OCI-LY1 (cell line): ENCODE measurements around the gene PREX1.

ENCODE experiments used
- H2AFZ ChIP-seq: fragments of 200-600 bp; sonication (generic), shearing (Covaris generic); 2 replicates; pipeline ENCODE4 v1.6.0; 2014; ENCODE audit warnings: antibody characterized with exemption, mild to moderate bottlenecking, low read length
- H3F3A ChIP-seq: fragments of 200-600 bp; sonication (generic), shearing (Covaris generic); 2 replicates; pipeline ENCODE4 v1.6.0; 2014; ENCODE audit warnings: mild to moderate bottlenecking, antibody characterized with exemption, low read length, moderate library complexity; ENCODE audit not compliant: insufficient read depth
- H3K27ac ChIP-seq: fragments of 200-600 bp; sonication (generic); 2 replicates; pipeline ENCODE4 v1.5.1; 2014; ENCODE audit warnings: low read length, mixed run types, mild to moderate bottlenecking, low read depth; ENCODE audit not compliant: poor library complexity, severe bottlenecking
- H3K27me3 ChIP-seq: fragments of 200-600 bp; sonication (generic); 2 replicates; pipeline ENCODE4 v1.6.0; 2014; ENCODE audit warnings: antibody characterized with exemption, mild to moderate bottlenecking, low read length, moderate library complexity; ENCODE audit not compliant: insufficient read depth
- H3K36me3 ChIP-seq: fragments of 200-600 bp; sonication (generic); 2 replicates; pipeline ENCODE4 v1.6.1; 2014; ENCODE audit warnings: mild to moderate bottlenecking, antibody characterized with exemption, low read length, moderate library complexity, mixed read lengths; ENCODE audit not compliant: insufficient read depth
- H3K4me1 ChIP-seq: fragments of 200-600 bp; sonication (generic); 2 replicates; pipeline ENCODE4 v1.5.1; 2014; ENCODE audit warnings: mild to moderate bottlenecking, low read length, moderate library complexity; ENCODE audit not compliant: insufficient read depth, severe bottlenecking
- H3K4me2 ChIP-seq: fragments of 200-600 bp; sonication (generic), shearing (Covaris generic); 2 replicates; pipeline ENCODE4 v1.6.1; 2014; ENCODE audit warnings: low read length
- H3K4me3 ChIP-seq: fragments of 200-600 bp; sonication (generic); 2 replicates; pipeline ENCODE4 v1.5.1; 2014; ENCODE audit warnings: low read length, low read depth, mild to moderate bottlenecking, mixed read lengths; ENCODE audit not compliant: poor library complexity, severe bottlenecking
- H3K79me2 ChIP-seq: fragments of 200-600 bp; shearing (Covaris generic); 2 replicates; pipeline ENCODE4 v1.6.1; 2016; ENCODE audit warnings: mixed run types, low read length, mixed read lengths; ENCODE audit not compliant: insufficient read depth
- H3K9ac ChIP-seq: fragments of 200-600 bp; sonication (generic), shearing (Covaris generic); 2 replicates; pipeline ENCODE4 v1.6.1; 2014; ENCODE audit warnings: mild to moderate bottlenecking, low read length, mixed read lengths
- H3K9me2 ChIP-seq: fragments of 200-600 bp; sonication (generic), shearing (Covaris generic); 2 replicates; pipeline ENCODE4 v1.6.1; 2014; ENCODE audit warnings: low read depth, mild to moderate bottlenecking, low read length, mixed read lengths
- H3K9me3 ChIP-seq: fragments of 200-600 bp; shearing (Covaris generic); 2 replicates; pipeline ENCODE4 v1.6.1; 2014; ENCODE audit warnings: low read length, mixed read lengths
- H4K20me1 ChIP-seq: fragments of 200-600 bp; sonication (generic), shearing (Covaris generic); 2 replicates; pipeline ENCODE4 v1.6.0; 2016; ENCODE audit warnings: mild to moderate bottlenecking, low read length; ENCODE audit not compliant: insufficient read depth
- CTCF ChIP-seq: fragments of 200-600 bp; sonication (generic), shearing (Covaris generic); IDR thresholded peaks from 2 replicates; pipeline ENCODE4 v1.5.1; 2017; ENCODE audit warnings: mild to moderate bottlenecking, antibody characterized with exemption, low read length, moderate library complexity, mixed read lengths
- EZH2 ChIP-seq: fragments of 200-600 bp; sonication (generic), shearing (Covaris generic); IDR thresholded peaks from 2 replicates; pipeline ENCODE4 v1.8.0; 2017; ENCODE audit warnings: borderline replicate concordance, mixed run types, mild to moderate bottlenecking, antibody characterized with exemption, low read length, moderate library complexity, mixed read lengths

PREX1 gene

GRCh38 chr20:48850257-48850976 lies 22.6 kb upstream of the PREX1 start:
- no peaks in the 10 kb centered on the region for H4K20me1 ChIP-seq
- H3K4me1 ChIP-seq: peaks cover 7% of the 10 kb centered on the region
- no peaks in the 10 kb centered on the region for H3K9me2 ChIP-seq
- H3F3A ChIP-seq: no peaks in the 10 kb centered on the region
- no peak overlapping the region for H3K9ac ChIP-seq
- no peak overlapping the region for H2AFZ ChIP-seq
- H3K79me2 ChIP-seq: no peaks in the 10 kb centered on the region
- TF ChIP-seq EZH2 (no peak), CTCF (no peak)
- no peaks in the 10 kb centered on the region for H3K36me3 ChIP-seq
- no peak overlapping the region for H3K27ac ChIP-seq
- no peak overlapping the region for H3K4me2 ChIP-seq
- 0 out of 2 replicates have a peak, but pooled peaks cover 10% of the 10 kb centered on the region for H3K27me3 ChIP-seq
- H3K9me3 ChIP-seq: no peaks in the 10 kb centered on the region
- no peak overlapping the region for H3K4me3 ChIP-seq

GRCh38 chr20:48849779-48850178 lies 22.0 kb upstream of the PREX1 start:
- Histone ChIP-seq H3F3A (no peaks in the 10 kb centered on the region), H3K9me2 (no peaks in the 10 kb centered on the region), H3K9ac (no peak overlapping the region), H3K27me3 (0 out of 2 replicates have a peak, but pooled peaks cover 9% of the 10 kb centered on the region), H3K4me1 (peaks cover 7% of the 10 kb centered on the region), H3K4me2 (no peak overlapping the region), H3K9me3 (no peaks in the 10 kb centered on the region), H2AFZ (no peak overlapping the region), H3K79me2 (no peaks in the 10 kb centered on the region), H3K36me3 (no peaks in the 10 kb centered on the region), H4K20me1 (no peaks in the 10 kb centered on the region), H3K4me3 (no peak overlapping the region), H3K27ac (no peak overlapping the region)
- TF ChIP-seq CTCF: no peak
- no peak for TF ChIP-seq EZH2

- no peaks in the 10 kb centered on the region for H3K36me3 ChIP-seq
- TF ChIP-seq EZH2 (no peak), CTCF (no peak)
Observed at GRCh38 chr20:48849299-48849698, 21.5 kb upstream of the PREX1 start.

More at GRCh38 chr20:48849299-48849698, 21.5 kb upstream of the PREX1 start:
- Histone ChIP-seq H3K27ac (no peak overlapping the region), H3F3A (no peaks in the 10 kb centered on the region), H3K4me1 (peaks cover 7% of the 10 kb centered on the region), H3K4me2 (no peak overlapping the region), H3K79me2 (no peaks in the 10 kb centered on the region), H3K27me3 (0 out of 2 replicates have a peak, but pooled peaks cover 4% of the 10 kb centered on the region), H3K9ac (no peak overlapping the region), H4K20me1 (no peaks in the 10 kb centered on the region), H3K4me3 (no peak overlapping the region), H2AFZ (no peak overlapping the region), H3K9me3 (no peaks in the 10 kb centered on the region), H3K9me2 (no peaks in the 10 kb centered on the region)
